Measurements from ENCODE around the gene FAM117A. TPM values are rescaled to one million over a fixed set of nuclear protein-coding genes. Genes with fewer than 3 reads are reported as not detected.

FAM117A gene
- polyA plus RNA-seq, 1 experiment = 2.5 TPM

- no peak for DNase-seq (ENCODE audit: low read depth, low spot score)
- Histone ChIP-seq H3K27me3 (ENCODE audit: control insufficient read depth, insufficient read depth, low read length) (no peaks in the 10 kb centered on the region), H3K27ac (ENCODE audit: low read depth, low read length) (no peak overlapping the region), H3K4me3 (ENCODE audit: low read depth, low read length) (no peak overlapping the region), H3K9me3 (ENCODE audit: control insufficient read depth, insufficient read depth, low read length) (no peaks in the 10 kb centered on the region)
- ChIA-PET CTCF (interaction anchor here (0.6 to 1.9 kb wide), 4 partner anchors 17 to 164 kb away, joined by 3 to 9 read pairs (median 4); partner anchors contain the start of gene SLC35B1), POLR2A (no interaction called here)
- TF ChIP-seq CTCF (IDR thresholded peaks at IDR 0.05; ENCODE audit: low read depth, low read length) = no peak
Measured at GRCh38 chr17:49690256-49690655, 73.7 kb downstream of the FAM117A start.

DNA sequence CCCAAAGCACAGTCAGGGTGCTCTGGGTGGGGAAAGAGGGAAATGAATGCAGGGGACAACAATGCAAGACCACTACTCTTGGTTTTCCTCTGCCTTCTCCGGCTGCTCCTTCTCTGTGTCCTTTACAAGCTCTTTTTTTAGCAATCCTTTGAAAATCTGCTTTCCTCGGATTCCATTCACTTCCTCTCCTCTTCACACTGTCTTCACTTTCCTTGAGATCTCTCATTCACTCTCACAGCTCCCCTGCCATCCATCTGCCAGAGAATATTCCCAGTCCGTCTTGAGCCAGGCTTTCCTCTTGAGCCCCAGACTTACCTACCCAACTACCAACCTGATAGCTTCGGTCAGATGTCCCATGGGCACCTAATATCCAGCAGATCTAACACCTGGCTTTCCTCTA lies 75.1 kb downstream of the FAM117A start:
- H3K9me3 ChIP-seq (ENCODE audit: control insufficient read depth, insufficient read depth, low read length) = no peaks in the 10 kb centered on the region
- DNase-seq (ENCODE audit: low read depth, low spot score) = no peak
- no peak overlapping the region for H3K4me3 ChIP-seq (ENCODE audit: low read depth, low read length)
- no peaks in the 10 kb centered on the region for H3K27me3 ChIP-seq (ENCODE audit: control insufficient read depth, insufficient read depth, low read length)
- no peak overlapping the region for H3K27ac ChIP-seq (ENCODE audit: low read depth, low read length)
- ChIA-PET POLR2A (interaction anchor here (0.5 kb wide), 1 partner anchor 92 kb away, joined by 3 read pairs; no protein-coding TSS in a partner anchor), CTCF (interaction anchor here (0.9 to 2.1 kb wide), 3 partner anchors 11 to 121 kb away, joined by 4 to 9 read pairs (median 5); no protein-coding TSS in a partner anchor)
- TF ChIP-seq CTCF (IDR thresholded peaks at IDR 0.05; ENCODE audit: low read depth, low read length) = no peak

- Histone ChIP-seq H3K27me3 (ENCODE audit: control insufficient read depth, insufficient read depth, low read length) (no peaks in the 10 kb centered on the region), H3K4me3 (ENCODE audit: low read depth, low read length) (no peak overlapping the region), H3K9me3 (ENCODE audit: control insufficient read depth, insufficient read depth, low read length) (no peaks in the 10 kb centered on the region), H3K27ac (ENCODE audit: low read depth, low read length) (no peak overlapping the region)
- CTCF ChIA-PET = interaction anchor here (1.2 to 2.1 kb wide), 5 partner anchors 17 to 120 kb away, joined by 4 to 9 read pairs (median 5); no protein-coding TSS in a partner anchor
- DNase-seq (ENCODE audit: low read depth, low spot score) = no peak
- TF ChIP-seq CTCF (IDR thresholded peaks at IDR 0.05; ENCODE audit: low read depth, low read length) = no peak
- POLR2A ChIA-PET = no interaction called here
Measured at GRCh38 chr17:49687878-49688491, 75.9 kb downstream of the FAM117A start.

- Histone ChIP-seq H3K9me3 (ENCODE audit: control insufficient read depth, insufficient read depth, low read length) (no peaks in the 10 kb centered on the region; the same call in 1 of the 2 replicates), H3K27me3 (ENCODE audit: control insufficient read depth, insufficient read depth, low read length) (no peaks in the 10 kb centered on the region), H3K4me3 (ENCODE audit: low read depth, low read length) (no peak overlapping the region), H3K27ac (ENCODE audit: low read depth, low read length) (no peak overlapping the region)
- CTCF ChIA-PET = interaction anchor here (1.3 to 1.4 kb wide), 2 partner anchors 111 to 124 kb away, joined by 5 to 6 read pairs; no protein-coding TSS in a partner anchor
- no peak for DNase-seq (ENCODE audit: low read depth, low spot score)
- TF ChIP-seq CTCF (IDR thresholded peaks at IDR 0.05; ENCODE audit: low read depth, low read length) = no peak
- POLR2A ChIA-PET = no interaction called here
Measured at GRCh38 chr17:49681106-49681979, 82.6 kb downstream of the FAM117A start.

GRCh38 chr17:49680314-49680713 lies 83.6 kb downstream of the FAM117A start:
- no peak overlapping the region for H3K27ac ChIP-seq (ENCODE audit: low read depth, low read length)
- TF ChIP-seq CTCF (IDR thresholded peaks at IDR 0.05; ENCODE audit: low read depth, low read length) = no peak
- H3K9me3 ChIP-seq (ENCODE audit: control insufficient read depth, insufficient read depth, low read length) = no peaks in the 10 kb centered on the region; the same call in 1 of the 2 replicates
- H3K27me3 ChIP-seq (ENCODE audit: control insufficient read depth, insufficient read depth, low read length) = no peaks in the 10 kb centered on the region
- ChIA-PET POLR2A (no interaction called here), CTCF (no interaction called here)
- no peak overlapping the region for H3K4me3 ChIP-seq (ENCODE audit: low read depth, low read length)
- no peak for DNase-seq (ENCODE audit: low read depth, low spot score)
